Measurements from ENCODE around the gene NUDT6.
A peak's percentile ranks its signal among the peaks of the same experiment; 100 is the strongest.

NUDT6 gene

GRCh38 chr4:122920473-122920872 lies 1.9 kb downstream of the NUDT6 start:
- no peak for DNase-seq (ENCODE audit: low read depth, low spot score)
- no peak overlapping the region for H3K4me3 ChIP-seq (ENCODE audit: low read length)

- no peak overlapping the region for H3K4me3 ChIP-seq (ENCODE audit: low read length)
- no peak for DNase-seq (ENCODE audit: low read depth, low spot score)
Observed at GRCh38 chr4:122917731-122918130, 4.7 kb downstream of the NUDT6 start.

GRCh38 chr4:122914938-122915337 lies 7.5 kb downstream of the NUDT6 start:
- H3K4me3 ChIP-seq (ENCODE audit: low read length): no peak overlapping the region
- DNase-seq (ENCODE audit: low read depth, low spot score): no peak

- DNase-seq (ENCODE audit: low read depth, low spot score): peak; percentile 45
- no peak overlapping the region for H3K4me3 ChIP-seq (ENCODE audit: low read length)
Observed at GRCh38 chr4:122914292-122914904, 8.0 kb downstream of the NUDT6 start.

- H3K4me3 ChIP-seq (ENCODE audit: low read length): no peak overlapping the region
- DNase-seq (ENCODE audit: low read depth, low spot score): no peak
Observed at GRCh38 chr4:122912810-122913575, 9.4 kb downstream of the NUDT6 start.

- no peak for DNase-seq (ENCODE audit: low read depth, low spot score)
- H3K4me3 ChIP-seq (ENCODE audit: low read length): no peak overlapping the region
Observed at GRCh38 chr4:122911588-122911987, 10.8 kb downstream of the NUDT6 start.

GRCh38 chr4:122909683-122910082 lies 12.7 kb downstream of the NUDT6 start:
- DNase-seq (ENCODE audit: low read depth, low spot score): no peak
- no peak overlapping the region for H3K4me3 ChIP-seq (ENCODE audit: low read length)

- DNase-seq (ENCODE audit: low read depth, low spot score): no peak
- no peak overlapping the region for H3K4me3 ChIP-seq (ENCODE audit: low read length)
Observed at GRCh38 chr4:122908223-122908622, 14.2 kb downstream of the NUDT6 start.

- H3K4me3 ChIP-seq (ENCODE audit: low read length): no peak overlapping the region
- no peak for DNase-seq (ENCODE audit: low read depth, low spot score)
Observed at GRCh38 chr4:122906859-122907305, 15.5 kb downstream of the NUDT6 start.

GRCh38 chr4:122903766-122904288 lies 18.6 kb downstream of the NUDT6 start:
- no peak overlapping the region for H3K4me3 ChIP-seq (ENCODE audit: low read length)

GRCh38 chr4:122901247-122902010 lies 21.0 kb downstream of the NUDT6 start:
- no peak overlapping the region for H3K4me3 ChIP-seq (ENCODE audit: low read length)
- DNase-seq (ENCODE audit: low read depth, low spot score): no peak

More at GRCh38 chr4:122903766-122904288, 18.6 kb downstream of the NUDT6 start:
- DNase-seq (ENCODE audit: low read depth, low spot score): peak; percentile 79

GRCh38 chr4:122900314-122900713 lies 22.1 kb downstream of the NUDT6 start:
- DNase-seq (ENCODE audit: low read depth, low spot score): no peak
- H3K4me3 ChIP-seq (ENCODE audit: low read length): no peak overlapping the region

- no peak overlapping the region for H3K4me3 ChIP-seq (ENCODE audit: low read length)
- no peak for DNase-seq (ENCODE audit: low read depth, low spot score)
Observed at GRCh38 chr4:122899682-122900081, 22.7 kb downstream of the NUDT6 start.

- H3K4me3 ChIP-seq (ENCODE audit: low read length): no peak overlapping the region
- no peak for DNase-seq (ENCODE audit: low read depth, low spot score)
Observed at GRCh38 chr4:122898370-122899150, 23.8 kb downstream of the NUDT6 start.

- DNase-seq (ENCODE audit: low read depth, low spot score): no peak
- no peak overlapping the region for H3K4me3 ChIP-seq (ENCODE audit: low read length)
Observed at GRCh38 chr4:122896270-122896669, 26.1 kb downstream of the NUDT6 start.

- no peak overlapping the region for H3K4me3 ChIP-seq (ENCODE audit: low read length)
- no peak for DNase-seq (ENCODE audit: low read depth, low spot score)
Observed at GRCh38 chr4:122895336-122895995, 26.9 kb downstream of the NUDT6 start.

- DNase-seq (ENCODE audit: low read depth, low spot score): no peak
- H3K4me3 ChIP-seq (ENCODE audit: low read length): no peak overlapping the region
Observed at GRCh38 chr4:122894827-122895226, 27.6 kb downstream of the NUDT6 start.

- no peak overlapping the region for H3K4me3 ChIP-seq (ENCODE audit: low read length)
- DNase-seq (ENCODE audit: low read depth, low spot score): no peak
Observed at GRCh38 chr4:122890147-122890795, 32.1 kb downstream of the NUDT6 start.

Measured in Jurkat, Clone E6-1 (cell line).